D721Med (cell line): ENCODE data around the gene SPSB4.
A peak's percentile ranks its signal among the peaks of the same experiment; 100 is the strongest.

ENCODE experiments used
- DNase-seq: peaks from one replicate; pipeline ENCODE4 v3.0.0; 2011; ENCODE audit warnings: low spot score; ENCODE audit not compliant: insufficient read length
- FAIRE-seq: peaks from 2 replicates; lab custom pipeline; 2011; peaks lifted over from hg19 to GRCh38; lab: Jason Lieb, UNC
- CTCF ChIP-seq: IDR thresholded peaks from 2 replicates; pipeline ENCODE4 v1.5.1; 2012; ENCODE audit warnings: mild to moderate bottlenecking, control low read depth; ENCODE audit not compliant: insufficient read depth; ENCODE audit errors: missing control alignments

Gene SPSB4

GRCh38 chr3:141103067-141103466, 51.9 kb downstream of the SPSB4 start:
- DNase-seq (no peak), FAIRE-seq (no peak)
- TF ChIP-seq CTCF = no peak

GRCh38 chr3:141103503-141103902, 52.4 kb downstream of the SPSB4 start:
- DNase-seq (no peak), FAIRE-seq (no peak)
- TF ChIP-seq CTCF = no peak

GRCh38 chr3:141104151-141104821, 53.1 kb downstream of the SPSB4 start:
- no peak for FAIRE-seq
- no peak for DNase-seq
- no peak for TF ChIP-seq CTCF

- FAIRE-seq (peak; percentile 77), DNase-seq (peak; percentile 51)
- TF ChIP-seq CTCF = peak; percentile 88
Observed at GRCh38 chr3:141105828-141106628, 54.9 kb downstream of the SPSB4 start.

GRCh38 chr3:141106842-141107241, 55.7 kb downstream of the SPSB4 start:
- TF ChIP-seq CTCF = no peak
- FAIRE-seq (no peak), DNase-seq (no peak)

GRCh38 chr3:141108039-141108438, 56.9 kb downstream of the SPSB4 start:
- TF ChIP-seq CTCF = no peak
- DNase-seq (no peak), FAIRE-seq (no peak)

GRCh38 chr3:141109751-141110150, 58.6 kb downstream of the SPSB4 start:
- DNase-seq = no peak
- TF ChIP-seq CTCF = no peak
- FAIRE-seq = no peak
